Lung microvascular endothelial cell (primary cell): Measurements from ENCODE around the gene FIBIN. TPM values are rescaled to one million over a fixed set of nuclear protein-coding genes. Genes with fewer than 3 reads are reported as not detected.
"Not testable (repeated sequence)": the region's sequence is repeated elsewhere in the genome, so short reads cannot be mapped to it uniquely, and the experiment has no call there.

Experiments
- DNase-seq, 2 donors: peaks; one replicate each; pipeline versions ENCODE4 v3.0.0 to v3.0.0-alpha.2; 2010; ENCODE audit warnings: low read depth in 2 of 2
- total RNA-seq: library from RNA; depleted of rRNA; stranded (reverse); fragments of >200 nt; gene quantifications from 2 replicates; pipeline ENCODE4 v1.2.1, GENCODE V29; 2014

The FIBIN gene
- not detected in 2 replicates for total RNA-seq

GRCh38 chr11:26993965-26994457 is at the start of gene FIBIN:
Gene FIBIN (plus strand): TSS chr11:26994112. CDS start chr11:26994527, 415 bp downstream.
- DNase-seq = no peak

- DNase-seq = no peak
Observed at GRCh38 chr11:26944866-26945664, 48.8 kb upstream of the FIBIN start.

GRCh38 chr11:26946257-26946716 is 47.6 kb upstream of the FIBIN start:
- no peak for DNase-seq

DNA sequence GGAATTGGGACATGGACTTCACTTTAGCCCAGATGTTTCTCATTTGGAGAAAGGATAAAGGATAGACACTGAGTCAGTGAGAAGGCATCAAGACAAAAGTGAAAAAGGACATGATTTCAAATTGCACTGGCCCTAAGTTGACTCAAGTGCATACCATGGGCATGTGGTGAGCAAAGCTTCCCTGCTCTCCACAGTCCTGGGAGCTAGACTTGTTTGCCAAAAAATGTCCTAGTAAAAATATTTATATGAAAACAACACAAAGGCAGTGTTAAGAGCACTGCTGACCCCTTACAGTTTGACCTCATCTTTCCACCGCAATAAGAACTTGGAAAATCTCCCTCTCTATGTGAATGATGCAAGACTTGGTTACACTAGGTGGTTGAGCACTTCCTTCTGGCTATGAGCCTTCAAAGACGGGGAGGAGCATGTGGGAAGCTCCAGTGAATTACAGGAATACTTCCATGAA is 46.5 kb upstream of the FIBIN start:
- no peak for DNase-seq

GRCh38 chr11:26947904-26948639 is 45.8 kb upstream of the FIBIN start:
- no peak for DNase-seq

- no peak for DNase-seq
Observed at GRCh38 chr11:26948881-26949280, 45.0 kb upstream of the FIBIN start.

- DNase-seq = no peak
Observed at GRCh38 chr11:26949846-26950245, 44.1 kb upstream of the FIBIN start.

GRCh38 chr11:26950260-26950719 is 43.6 kb upstream of the FIBIN start:
- DNase-seq = no peak

DNA sequence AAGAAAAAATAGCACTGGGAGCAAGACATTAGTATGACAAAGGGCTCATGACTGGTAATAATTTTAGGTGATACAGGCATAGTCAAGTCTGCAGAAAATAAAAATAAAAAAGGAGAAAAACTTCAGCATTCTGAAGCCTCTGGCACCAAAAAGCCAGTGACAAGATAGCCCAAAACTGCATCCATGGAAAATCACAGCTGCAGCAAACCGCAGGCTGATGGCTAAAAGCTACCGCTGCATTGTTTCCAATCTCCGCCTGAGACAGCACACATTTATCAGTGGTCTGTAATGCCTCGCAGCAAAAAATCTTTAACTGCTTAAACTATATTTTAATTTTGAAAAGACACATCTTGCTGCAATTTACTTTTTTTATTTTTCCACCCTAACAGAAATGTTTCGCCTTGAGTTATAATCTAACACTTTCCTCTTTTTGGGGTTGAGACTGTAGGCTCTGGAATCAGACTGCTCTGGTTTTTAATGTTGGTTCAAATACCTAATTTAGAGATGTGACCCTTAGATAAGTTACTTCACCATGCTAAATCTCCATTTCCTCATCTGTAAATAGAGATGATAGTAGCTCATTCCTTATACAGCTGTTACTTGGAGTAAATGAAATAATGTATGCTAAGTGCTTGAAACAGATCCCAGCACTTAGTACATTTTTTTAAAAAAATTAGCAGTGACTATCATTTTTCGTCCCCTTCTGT is 42.0 kb upstream of the FIBIN start:
- no peak for DNase-seq

- DNase-seq = no peak
Observed at GRCh38 chr11:26953770-26954392, 40.0 kb upstream of the FIBIN start.

- DNase-seq = no peak
Observed at GRCh38 chr11:26958005-26958701, 35.8 kb upstream of the FIBIN start.

DNA sequence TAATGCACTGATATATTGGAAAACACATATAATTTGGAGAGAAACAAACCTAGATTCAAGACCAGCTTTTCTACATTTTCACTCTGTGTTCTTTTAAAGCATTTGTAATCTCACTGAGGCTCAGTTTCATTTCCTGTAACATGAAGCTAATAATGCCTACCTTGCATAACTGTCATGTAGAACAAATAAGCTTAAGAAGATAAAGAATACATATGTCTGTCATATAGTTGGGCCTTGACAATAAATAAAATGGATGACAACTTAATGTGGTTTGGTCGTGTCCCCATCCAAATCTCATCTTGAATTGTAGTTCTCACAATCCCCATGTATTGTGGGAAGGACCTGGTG is 35.2 kb upstream of the FIBIN start:
- no peak for DNase-seq

DNA sequence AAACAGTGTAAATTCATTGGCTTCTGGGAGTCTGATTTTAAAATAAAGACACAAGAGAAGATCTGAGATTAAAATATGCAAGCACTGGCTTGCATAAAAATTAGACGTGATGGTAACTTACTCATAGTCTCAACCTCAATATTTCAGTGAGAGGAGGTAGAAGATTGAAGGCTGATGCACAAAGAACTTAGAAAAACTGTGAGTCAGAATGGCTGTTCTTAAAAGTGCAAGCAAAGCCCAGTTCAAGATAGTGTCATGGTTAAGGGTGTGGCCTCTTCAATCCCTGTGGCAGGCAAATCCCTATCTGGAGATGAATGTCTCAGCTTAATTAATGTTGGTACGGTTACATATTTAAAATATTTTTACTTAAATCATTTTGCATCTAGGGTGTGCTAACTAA is 33.6 kb upstream of the FIBIN start:
- DNase-seq = no peak

DNA sequence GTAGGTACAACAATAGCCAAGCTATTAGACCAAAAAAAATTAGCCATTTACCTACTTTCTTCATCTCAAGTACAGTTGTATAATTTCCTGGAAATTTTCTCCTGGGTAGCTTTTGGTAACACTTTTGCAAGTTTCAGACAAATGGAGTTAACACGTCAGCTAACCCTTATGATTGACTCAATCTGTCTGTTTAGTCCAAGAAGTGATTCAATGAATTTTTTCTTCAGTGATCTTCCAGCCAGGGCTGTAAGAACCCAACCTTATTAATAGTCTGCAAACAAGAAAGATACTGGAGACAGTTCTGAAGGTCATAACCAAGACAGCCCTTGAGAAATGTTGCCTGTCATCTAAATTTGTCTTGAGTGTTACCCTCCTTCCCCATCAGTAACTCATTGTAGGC is 30.1 kb upstream of the FIBIN start:
- DNase-seq = no peak

DNA sequence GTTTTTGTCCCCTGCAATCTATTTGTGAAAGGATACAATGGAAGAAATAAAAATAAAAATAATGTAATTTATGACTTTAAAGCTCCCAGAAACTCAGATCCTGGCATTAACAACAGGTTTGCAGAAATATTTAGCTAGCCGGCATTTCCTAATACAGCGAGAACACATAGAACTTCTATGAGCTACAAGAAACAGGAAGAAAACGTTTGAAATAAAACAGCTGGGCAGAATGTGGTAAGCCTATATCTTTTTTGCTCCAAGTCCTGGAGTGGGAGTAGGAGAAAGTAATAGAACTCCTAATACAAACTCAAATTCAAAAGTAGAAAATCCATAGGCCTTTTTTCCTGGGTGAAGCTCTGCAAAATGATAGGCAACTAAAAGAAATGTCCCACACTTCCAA is 29.6 kb upstream of the FIBIN start:
- no peak for DNase-seq

- DNase-seq = not testable (repeated sequence)
Observed at GRCh38 chr11:26964847-26965485, 28.9 kb upstream of the FIBIN start.

DNA sequence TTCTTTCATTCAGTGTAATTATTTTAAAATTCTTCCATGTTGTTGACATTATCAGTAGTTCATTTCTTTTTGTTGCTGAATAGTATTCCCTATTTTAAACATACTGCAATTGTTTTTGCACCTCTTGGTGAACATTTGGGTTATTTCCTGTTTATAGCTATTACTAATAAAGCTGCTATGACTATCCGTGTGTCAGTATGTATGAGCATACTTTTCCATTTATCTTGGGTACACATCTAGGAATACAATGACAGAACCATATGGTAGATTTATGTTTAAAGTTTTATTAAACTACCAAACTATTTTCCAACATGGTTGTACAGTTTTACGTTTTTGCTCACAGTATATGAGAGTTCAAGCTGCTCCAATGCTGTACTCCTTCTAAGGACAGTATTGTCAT is 22.0 kb upstream of the FIBIN start:
- no peak for DNase-seq

DNA sequence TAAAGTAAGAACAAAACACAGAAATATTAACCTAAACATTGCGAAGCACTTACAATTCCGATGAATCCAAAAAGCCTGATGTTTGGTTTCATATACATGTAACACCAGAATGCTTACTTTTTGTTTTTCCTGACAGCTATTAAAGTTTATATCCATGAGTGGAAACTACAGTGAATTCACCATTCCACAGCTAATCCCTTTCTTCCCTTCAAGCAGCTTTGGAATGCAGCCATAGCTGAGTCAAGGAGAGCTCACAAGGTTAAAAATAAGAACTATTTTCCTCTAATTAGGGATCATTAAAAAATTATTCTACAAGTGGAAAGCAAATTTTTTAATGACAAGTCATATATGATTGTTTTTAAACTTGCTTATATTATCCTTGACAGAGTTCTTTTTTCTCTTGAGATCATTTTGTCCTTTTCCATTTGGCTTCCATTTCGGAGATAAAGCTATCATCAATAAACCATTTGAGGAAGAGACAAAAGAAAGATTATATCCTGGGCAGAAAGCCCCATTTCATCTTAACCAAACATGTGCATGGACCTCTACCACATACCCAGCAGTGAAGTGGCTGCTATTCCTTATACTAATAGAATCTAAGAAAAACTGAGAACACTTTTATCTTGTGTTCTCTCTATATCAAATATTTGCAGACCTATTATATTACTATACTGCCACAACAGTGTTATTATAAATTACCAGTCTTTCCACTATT is 19.7 kb upstream of the FIBIN start:
- DNase-seq = no peak

GRCh38 chr11:26974996-26975395 is 18.9 kb upstream of the FIBIN start:
- DNase-seq = no peak

DNA sequence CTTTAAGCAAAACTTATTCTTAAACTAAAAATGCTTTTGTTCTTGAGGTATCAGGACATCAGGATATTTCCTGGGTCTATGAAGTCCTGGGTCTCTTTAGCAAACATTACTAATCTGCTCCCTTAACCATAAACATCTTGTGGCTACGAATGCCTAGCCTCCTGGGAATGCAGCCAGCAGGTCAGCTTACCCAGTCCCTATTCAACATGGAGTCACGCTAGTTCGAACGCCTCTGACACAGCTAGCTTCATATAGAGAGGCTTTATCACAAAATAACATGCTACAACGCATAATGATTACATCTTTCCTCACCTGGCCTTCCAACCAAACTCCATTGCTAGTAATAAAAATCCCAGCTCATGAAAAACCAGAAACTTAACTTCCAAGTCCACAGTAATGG is 17.5 kb upstream of the FIBIN start:
- no peak for DNase-seq
